ENCODE results near the gene NTHL1.

NTHL1 gene

GRCh38 chr16:2009791-2010510 lies 37.7 kb downstream of the NTHL1 start, which contains the start of gene ZNF598 (continued):
- TF ChIP-seq KLF8 (tag by site-specific recombination; IDR thresholded peaks at IDR 0.05) (peak; percentile 78), ZNF132 (tag by site-specific recombination; IDR thresholded peaks at IDR 0.05; ENCODE audit: borderline replicate concordance) (no peak)

DNA sequence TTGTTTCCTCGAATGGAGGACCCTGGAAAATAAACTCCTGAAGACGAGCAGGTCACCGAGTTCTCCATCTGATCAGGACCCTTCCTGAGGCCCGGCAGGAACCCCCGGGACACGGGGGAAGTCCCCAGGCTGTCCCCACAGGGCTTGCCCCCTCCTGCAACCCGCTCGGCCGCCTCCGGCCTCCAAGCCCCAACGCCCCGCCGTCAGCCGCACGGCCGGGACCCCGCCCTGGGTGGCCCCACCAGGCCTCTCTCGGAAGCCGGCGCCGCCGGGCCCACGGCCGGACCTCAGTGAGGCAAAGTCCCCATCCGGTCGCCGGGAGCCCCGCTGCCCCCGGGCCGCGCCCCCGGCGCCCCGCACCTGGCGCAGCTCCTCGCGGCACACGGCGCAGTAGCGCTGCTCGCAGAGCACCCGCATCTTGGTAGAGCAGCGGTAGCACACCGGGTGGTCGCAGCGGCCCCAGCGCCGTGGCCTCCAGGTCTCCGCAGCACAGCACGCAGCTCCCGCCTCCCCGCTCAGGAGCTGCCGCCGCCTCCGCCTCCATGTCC lies 38.4 kb downstream of the NTHL1 start:
- H3K9me3 ChIP-seq (ENCODE audit: control insufficient read depth, insufficient read depth, low read depth, low read length): no peaks in the 10 kb centered on the region
- H3K36me3 ChIP-seq (ENCODE audit: control insufficient read depth in 2 of 2, insufficient read depth in 1 of 2, low read length in 2 of 2): peaks cover 0 to 27% of the 10 kb centered on the region in 2 experiments; a peak in 1 of 3 replicates
- CTCF ChIA-PET: interaction anchor here (0.6 to 1.8 kb wide), 3 partner anchors 13 to 131 kb away, joined by 4 to 7 read pairs (median 6); no protein-coding TSS in a partner anchor
- peaks cover 26% of the 10 kb centered on the region for H3K4me1 ChIP-seq (ENCODE audit: control insufficient read depth, insufficient read depth, low read length)
- H3K27ac ChIP-seq (ENCODE audit: extremely low read depth, low read depth, low read length): peak overlapping the region; percentile 97
- POLR2A ChIA-PET: interaction anchor here (0.6 to 2.7 kb wide), 4 partner anchors 22 to 227 kb away, joined by 3 to 17 read pairs (median 4); partner anchors contain the start of genes NUBP2, SPSB3 and TRAF7
- peak overlapping the region; percentile 75 for H3K4me3 ChIP-seq (ENCODE audit: low read depth, low read length)
- TF ChIP-seq ZNF354C (tag by site-specific recombination; IDR thresholded peaks at IDR 0.05; ENCODE audit: borderline replicate concordance, low read depth): no peak
- no peak for TF ChIP-seq GLI2 (tag by site-specific recombination; IDR thresholded peaks at IDR 0.05; ENCODE audit: borderline replicate concordance, low read depth)
- TF ChIP-seq YY2 (tag by site-specific recombination; IDR thresholded peaks at IDR 0.05): no peak
- peak; percentile 34; the same call in 1 of the 2 replicates for TF ChIP-seq ZBTB11 (tag by site-specific recombination; conservative IDR thresholded peaks at IDR 0.05; ENCODE audit: low read depth)
- TF ChIP-seq GLIS2 (tag by site-specific recombination; IDR thresholded peaks at IDR 0.05): peak; percentile 46; the same call in 1 of the 2 replicates
- TF ChIP-seq BCL6B (tag by site-specific recombination; IDR thresholded peaks at IDR 0.05): no peak
- TF ChIP-seq REPIN1 (tag by site-specific recombination; IDR thresholded peaks at IDR 0.05; ENCODE audit: low read depth): no peak
- no peak for TF ChIP-seq ZNF416 (tag by site-specific recombination; IDR thresholded peaks at IDR 0.05)
- TF ChIP-seq ZNF341 (tag by site-specific recombination; IDR thresholded peaks at IDR 0.05; ENCODE audit: low read depth): no peak
- TF ChIP-seq ZXDB (tag by site-specific recombination; IDR thresholded peaks at IDR 0.05): 0 out of 2 replicates have a peak, but pooled peaks have one; percentile 11
- no peak for TF ChIP-seq ZNF155 (tag by site-specific recombination; IDR thresholded peaks at IDR 0.05)
- no peak for TF ChIP-seq TSHZ1 (tag by site-specific recombination; IDR thresholded peaks at IDR 0.05; ENCODE audit: borderline replicate concordance)
- TF ChIP-seq ZNF362 (tag by site-specific recombination; IDR thresholded peaks at IDR 0.05): no peak
- TF ChIP-seq ZNF175 (tag by site-specific recombination; IDR thresholded peaks at IDR 0.05): no peak
- TF ChIP-seq ZNF214 (tag by site-specific recombination; IDR thresholded peaks at IDR 0.05; ENCODE audit: borderline replicate concordance): no peak
- TF ChIP-seq ZNF138 (tag by site-specific recombination; IDR thresholded peaks at IDR 0.05; ENCODE audit: borderline replicate concordance): no peak
- TF ChIP-seq ZNF157 (tag by site-specific recombination; IDR thresholded peaks at IDR 0.05): no peak
- no peak for TF ChIP-seq ZFP41 (tag by site-specific recombination; IDR thresholded peaks at IDR 0.05; ENCODE audit: borderline replicate concordance)
- no peak for TF ChIP-seq SP7 (tag by site-specific recombination; IDR thresholded peaks at IDR 0.05)
